ENCODE results near the gene RABEPK. TPM values are rescaled to one million over a fixed set of nuclear protein-coding genes. Genes with fewer than 3 reads are reported as not detected.

The RABEPK gene
- total RNA-seq, result 10.0 TPM
- long read RNA-seq, transcript RABEPK-204 (9 exons, 1,466 nt), result major isoform, 12 of 21 reads
- long read RNA-seq, partial matches to known transcripts, result 4 of 21 reads
- long read RNA-seq, other reads (novel, unspliced or antisense), result 4 of 21 reads

- TF ChIP-seq CTCF (IDR thresholded peaks at IDR 0.05), result no peak
- peak; percentile 99 for ATAC-seq
- intact Hi-C loops (cut with DNase I), result no loop called here
Measured at GRCh38 chr9:125200216-125201047, at the start of gene RABEPK. Gene RABEPK, plus strand, starts transcription at chr9:125200542. Its CDS starts 2,472 bp downstream, at chr9:125203014.

GRCh38 chr9:125151730-125152129 lies 48.6 kb upstream of the RABEPK start:
- H3K4me1 ChIP-seq, result no peaks in the 10 kb centered on the region
- H3K27ac ChIP-seq, result no peak overlapping the region
- intact Hi-C loops (cut with DNase I), result no loop called here
- ATAC-seq (no peak), DNase-seq (no peak)
- no peak overlapping the region for H3K4me3 ChIP-seq
- no peaks in the 10 kb centered on the region for H3K9me3 ChIP-seq
- no peaks in the 10 kb centered on the region for H3K27me3 ChIP-seq
- H3K36me3 ChIP-seq, result peaks cover 72% of the 10 kb centered on the region
- TF ChIP-seq CTCF (IDR thresholded peaks at IDR 0.05), result no peak

More at GRCh38 chr9:125200216-125201047, at the start of gene RABEPK:
- H3K4me1 ChIP-seq, result peaks cover 11% of the 10 kb centered on the region
- DNase-seq, result peak; percentile 98
- H3K4me3 ChIP-seq, result peak within 1 kb of the TSS; percentile 73
- no peaks in the 10 kb centered on the region for H3K9me3 ChIP-seq
- no peaks in the 10 kb centered on the region for H3K27me3 ChIP-seq
- H3K36me3 ChIP-seq, result peaks cover 10% of the 10 kb centered on the region
- peak within 1 kb of the TSS; percentile 90 for H3K27ac ChIP-seq

- Histone ChIP-seq H3K9me3 (no peaks in the 10 kb centered on the region), H3K27me3 (no peaks in the 10 kb centered on the region), H3K4me1 (no peaks in the 10 kb centered on the region), H3K27ac (no peak overlapping the region), H3K4me3 (no peak overlapping the region), H3K36me3 (peaks cover 83% of the 10 kb centered on the region)
- DNase-seq (no peak), ATAC-seq (no peak)
- TF ChIP-seq CTCF (IDR thresholded peaks at IDR 0.05), result no peak
- intact Hi-C loops (cut with DNase I), result no loop called here
Measured at GRCh38 chr9:125153712-125154367, 46.5 kb upstream of the RABEPK start.

- Histone ChIP-seq H3K9me3 (no peaks in the 10 kb centered on the region), H3K27ac (no peak overlapping the region), H3K36me3 (peaks cover 60% of the 10 kb centered on the region), H3K4me3 (no peak overlapping the region), H3K4me1 (peaks cover 13% of the 10 kb centered on the region), H3K27me3 (no peaks in the 10 kb centered on the region)
- ATAC-seq (no peak), DNase-seq (no peak)
- TF ChIP-seq CTCF (IDR thresholded peaks at IDR 0.05), result no peak
- intact Hi-C loops (cut with DNase I), result no loop called here
Measured at GRCh38 chr9:125156551-125156950, 43.8 kb upstream of the RABEPK start.

- no peak for DNase-seq
- no peak overlapping the region for H3K4me3 ChIP-seq
- no peak for ATAC-seq
- H3K9me3 ChIP-seq, result no peaks in the 10 kb centered on the region
- peaks cover 19% of the 10 kb centered on the region for H3K4me1 ChIP-seq
- TF ChIP-seq CTCF (IDR thresholded peaks at IDR 0.05), result no peak
- H3K27ac ChIP-seq, result peak overlapping the region; percentile 38
- no peaks in the 10 kb centered on the region for H3K27me3 ChIP-seq
- peaks cover 18% of the 10 kb centered on the region for H3K36me3 ChIP-seq
- intact Hi-C loops (cut with DNase I), result no loop called here
Measured at GRCh38 chr9:125160750-125161149, 39.6 kb upstream of the RABEPK start.
